IMR-90 (cell line): ENCODE measurements around the gene ANLN. TPM values are rescaled to one million over a fixed set of nuclear protein-coding genes. Genes with fewer than 3 reads are reported as not detected.
"Not testable (repeated sequence)": the region's sequence is repeated elsewhere in the genome, so short reads cannot be mapped to it uniquely, and the experiment has no call there.

ENCODE experiments used
- ATAC-seq: fragments of 200-7000 bp; cut with Tn5 transposase; 2 replicates; pipeline ENCODE4 v1.9.1; 2020; ENCODE audit warnings: low read depth, mild to moderate bottlenecking, moderate library complexity
- BruUV-seq: library from RNA; stranded (reverse); fragments of 400-500 nt; replicated peaks from 2 replicates; lab custom pipeline; 2021; lab: Mats Ljungman, UMichigan
- CTCF ChIA-PET: fragments of 300-600 bp; formaldehyde crosslinking; extraction: SDS; loops from one replicate; lab custom pipeline; 2021; ENCODE audit warnings: antibody characterized with exemption; lab: Yijun Ruan, JAX
- POLR2A ChIA-PET: fragments of 300-600 bp; sonication (Branson Sonifier 250); formaldehyde crosslinking; loops from one replicate; lab custom pipeline; 2022; ENCODE audit warnings: antibody characterized with exemption; ENCODE audit not compliant: unreplicated experiment; lab: Charles Lee
- DNase-seq: peaks from one replicate; pipeline ENCODE4 v3.0.0; 2013
- H2AFZ ChIP-seq: replicated peaks from 2 replicates; pipeline ENCODE3; 2013; ENCODE audit warnings: low read length, mild to moderate bottlenecking; ENCODE audit not compliant: poor library complexity
- H2AK5ac ChIP-seq: 2 replicates; pipeline ENCODE4 v1.6.1; 2013; ENCODE audit warnings: low read depth, low read length, inconsistent platforms
- H2AK9ac ChIP-seq: replicated peaks from 2 replicates; pipeline ENCODE3; 2013; ENCODE audit warnings: mild to moderate bottlenecking, low read depth, low read length, moderate library complexity; ENCODE audit not compliant: poor library complexity
- H2BK120ac ChIP-seq: 2 replicates; pipeline ENCODE4 v1.6.1; 2013; ENCODE audit warnings: low read depth, low read length, inconsistent platforms
- H2BK15ac ChIP-seq: 3 replicates; pipeline ENCODE4 v1.6.1; 2013; ENCODE audit warnings: low read depth, low read length, inconsistent platforms
- H2BK20ac ChIP-seq: 2 replicates; pipeline ENCODE4 v1.6.1; 2013; ENCODE audit warnings: low read depth, mild to moderate bottlenecking, inconsistent platforms, low read length, moderate library complexity
- H2BK5ac ChIP-seq: 2 replicates; pipeline ENCODE4 v1.6.1; 2013; ENCODE audit warnings: mild to moderate bottlenecking, low read depth, low read length, inconsistent platforms; ENCODE audit not compliant: poor library complexity, severe bottlenecking
- H3K14ac ChIP-seq: replicated peaks from 2 replicates; pipeline ENCODE4 v1.6.1; 2013; ENCODE audit warnings: low read depth, low read length, inconsistent platforms
- H3K18ac ChIP-seq: 2 replicates; pipeline ENCODE4 v1.6.1; 2013; ENCODE audit warnings: low read depth, low read length, control low read depth
- H3K23ac ChIP-seq: 2 replicates; pipeline ENCODE4 v1.6.1; 2013; ENCODE audit warnings: low read depth, low read length, inconsistent platforms
- H3K27ac ChIP-seq: 2 replicates; pipeline ENCODE4 v1.5.1; 2013; ENCODE audit warnings: mild to moderate bottlenecking, control low read depth, low read length; ENCODE audit not compliant: insufficient read depth
- H3K27me3 ChIP-seq: 2 replicates; pipeline ENCODE4 v1.6.1; 2013; ENCODE audit warnings: low read length; ENCODE audit not compliant: control insufficient read depth, insufficient read depth
- H3K36me3 ChIP-seq: 2 replicates; pipeline ENCODE4 v1.6.1; 2013; ENCODE audit warnings: low read length, mixed read lengths; ENCODE audit not compliant: control insufficient read depth, insufficient read depth
- H3K4ac ChIP-seq: 2 replicates; pipeline ENCODE4 v1.6.1; 2013; ENCODE audit warnings: low read depth, low read length, inconsistent platforms
- H3K4me1 ChIP-seq: 2 replicates; pipeline ENCODE4 v1.6.1; 2013; ENCODE audit warnings: low read length, mixed read lengths; ENCODE audit not compliant: control insufficient read depth, insufficient read depth
- H3K4me2 ChIP-seq: 2 replicates; pipeline ENCODE4 v1.6.1; 2013; ENCODE audit warnings: low read depth, mild to moderate bottlenecking, control low read depth, low read length, moderate library complexity
- H3K4me3 ChIP-seq: 2 replicates; pipeline ENCODE4 v1.5.1; 2013; ENCODE audit warnings: low read depth, mild to moderate bottlenecking, control low read depth, low read length, moderate library complexity; ENCODE audit not compliant: insufficient read depth
- H3K56ac ChIP-seq: 2 replicates; pipeline ENCODE4 v1.6.1; 2013; ENCODE audit warnings: low read length, inconsistent platforms; ENCODE audit not compliant: insufficient read depth; ENCODE audit errors: extremely low read depth
- H3K79me1 ChIP-seq, 2 experiments: 2 replicates each; pipeline ENCODE4 v1.6.1; 2013; ENCODE audit warnings: low read length in 2 of 2, inconsistent platforms in 1 of 2, low read depth in 1 of 2
- H3K9ac ChIP-seq: 2 replicates; pipeline ENCODE4 v1.6.1; 2013; ENCODE audit warnings: low read depth, low read length, control low read depth
- H3K9me1 ChIP-seq: 2 replicates; pipeline ENCODE4 v1.6.1; 2013; ENCODE audit warnings: low read length, inconsistent platforms; ENCODE audit not compliant: insufficient read depth
- H3K9me3 ChIP-seq: 2 replicates; pipeline ENCODE4 v1.6.1; 2013; ENCODE audit warnings: low read length; ENCODE audit not compliant: control insufficient read depth, insufficient read depth
- H4K20me1 ChIP-seq: 2 replicates; pipeline ENCODE4 v1.6.1; 2013; ENCODE audit warnings: low read length, inconsistent platforms; ENCODE audit not compliant: insufficient read depth
- H4K5ac ChIP-seq: 2 replicates; pipeline ENCODE4 v1.6.1; 2013; ENCODE audit warnings: mild to moderate bottlenecking, low read depth, low read length, control low read depth
- H4K8ac ChIP-seq, 2 experiments: 2 replicates each; pipeline ENCODE4 v1.6.1; 2013; ENCODE audit warnings: low read depth in 2 of 2, low read length in 2 of 2, control low read depth in 1 of 2, inconsistent platforms in 1 of 2
- H4K91ac ChIP-seq: 2 replicates; pipeline ENCODE4 v1.6.1; 2013; ENCODE audit warnings: low read depth, low read length, inconsistent platforms; ENCODE audit not compliant: insufficient read depth
- BHLHE40 ChIP-seq: fragments of 150-350 bp; IDR thresholded peaks from 2 replicates; pipeline ENCODE4 v1.6.1; 2016; ENCODE audit warnings: mild to moderate bottlenecking, low read depth, low read length
- CHD1 ChIP-seq: IDR thresholded peaks from 2 replicates; pipeline ENCODE4 v1.6.1; 2012; ENCODE audit warnings: low read depth, low read length, improper control_type of control experiment
- WGBS, 2 experiments: methylation state at CpG; one replicate each; pipeline versions ENCODE4 v1.1.5 to v1.1.7; 2013; ENCODE audit warnings: missing lambda C conversion rate in 2 of 2; ENCODE audit not compliant: insufficient read length in 1 of 2; ENCODE audit errors: extremely low coverage in 2 of 2; 5-methylcytosine and 5-hydroxymethylcytosine counted together
- dilution Hi-C: fragments of 300-500 bp; cut with HindIII; formaldehyde crosslinking; loops from one replicate; pipeline ENCODE4 v1.14.3; 2018; ENCODE audit warnings: low sequenced_read_pairs; ENCODE audit not compliant: unreplicated experiment
- in situ Hi-C: fragments of 300-500 bp; cut with MboI; formaldehyde crosslinking; loops from 3 replicates; pipeline ENCODE4 v1.14.3; 2019; ENCODE audit warnings: low sequenced_read_pairs, inconsistent platforms, mixed read lengths
- intact Hi-C: fragments of 100-400 bp; cut with micrococcal nuclease; formaldehyde crosslinking; loops from 2 replicates; pipeline ENCODE4 v1.10.0; 2022
- polyA plus RNA-seq, 3 experiments: library from polyadenylated mRNA; depleted of rRNA; stranded (reverse); fragments of >200 nt; gene quantifications; 2 replicates each; pipeline ENCODE4 v1.2.3, GENCODE V29; 2012; ENCODE audit warnings: low replicate concordance in 1 of 3
- total RNA-seq: library from RNA; depleted of rRNA; stranded (reverse); fragments of >200 nt; gene quantifications from 2 replicates; pipeline ENCODE4 v1.2.3, GENCODE V29; 2012

ANLN gene
- total and polyA plus RNA-seq, 2 of the 4 experiments (the other 2 are of a cell fraction) = 60.5 to 276 TPM

DNA sequence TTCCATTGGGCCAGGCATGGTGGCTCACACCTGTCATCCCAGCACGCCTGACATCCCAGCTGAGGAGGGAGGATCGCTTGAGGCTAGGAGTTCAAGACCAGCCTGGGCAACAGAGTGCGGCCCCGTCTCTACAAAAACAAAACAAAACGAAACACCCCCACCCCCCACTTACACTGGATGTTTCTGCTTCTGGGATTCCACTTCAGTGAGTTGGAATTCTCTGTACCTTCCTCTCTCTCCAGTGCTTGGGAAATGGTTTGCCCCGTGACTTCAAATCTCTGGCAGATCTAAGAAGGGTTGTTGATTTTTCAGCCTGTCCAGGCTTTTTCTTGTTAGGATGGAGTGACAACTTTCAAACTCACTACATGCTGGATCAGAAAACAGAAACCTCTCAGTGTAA, 106.9 kb downstream of the ANLN start:
- dilution Hi-C loops = no loop called here
- Histone ChIP-seq H2BK120ac (no peak overlapping the region), H4K91ac (no peak overlapping the region), H2AK9ac (no peak overlapping the region), H2AFZ (no peak overlapping the region), H3K9me1 (no peaks in the 10 kb centered on the region), H3K4me2 (no peak overlapping the region), H3K56ac (no peak overlapping the region), H3K27me3 (peaks cover 9% of the 10 kb centered on the region), H2BK5ac (no peak overlapping the region), H3K23ac (no peak overlapping the region), H3K79me1 (no peaks in the 10 kb centered on the region), H2AK5ac (no peak overlapping the region), H3K27ac (no peak overlapping the region), H3K9me3 (no peaks in the 10 kb centered on the region), H4K5ac (no peak overlapping the region), H2BK20ac (no peak overlapping the region), H3K4me3 (no peak overlapping the region), H3K4me1 (no peaks in the 10 kb centered on the region; the same call in 1 of the 2 replicates), H3K36me3 (no peaks in the 10 kb centered on the region), H4K20me1 (no peaks in the 10 kb centered on the region), H3K14ac (no peak overlapping the region), H2BK15ac (no peak overlapping the region), H4K8ac (no peak overlapping the region), H3K4ac (no peak overlapping the region), H3K18ac (no peak overlapping the region), H3K9ac (no peak overlapping the region)
- no CpG with 5 or more reads among the region's 6 CpGs for WGBS, 2 experiments
- DNase-seq (no peak), ATAC-seq (no peak)
- TF ChIP-seq BHLHE40 (no peak), CHD1 (no peak)
- ChIA-PET POLR2A (no interaction called here), CTCF (interaction anchor here (1.5 kb wide), 1 partner anchor 8 kb away, joined by 3 read pairs; no protein-coding TSS in a partner anchor)
- intact Hi-C loops = no loop called here
- in situ Hi-C loops = loop anchor here (25.0 kb wide), 1 partner anchor 466 kb away; no protein-coding TSS in a partner anchor
- no TSS peak for BruUV-seq

DNA sequence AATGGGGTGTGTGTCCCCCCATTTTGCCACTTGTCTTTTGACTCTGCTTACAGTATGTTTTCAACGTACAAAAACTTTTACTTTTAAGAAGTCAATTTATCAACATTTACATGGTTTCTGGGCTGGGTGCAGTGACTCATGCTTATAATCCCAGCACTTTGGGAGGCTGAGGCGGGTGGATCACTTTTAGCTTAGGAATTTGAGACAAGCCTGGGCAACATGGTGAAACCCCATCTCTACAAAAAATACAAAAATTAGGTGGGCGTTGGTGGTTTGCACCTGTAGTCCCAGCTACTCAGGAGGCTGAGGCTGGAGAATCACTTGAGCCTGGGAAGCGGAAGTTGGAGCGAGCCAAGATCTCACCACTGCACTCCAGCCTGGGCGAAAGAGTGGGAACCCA, 107.5 kb downstream of the ANLN start:
- H3K27ac ChIP-seq, dilution Hi-C loops, H3K4me1 ChIP-seq, H3K4me3 ChIP-seq, POLR2A ChIA-PET, H4K8ac ChIP-seq, H2BK120ac ChIP-seq, H3K23ac ChIP-seq, H3K9ac ChIP-seq, H2AFZ ChIP-seq, DNase-seq, H3K36me3 ChIP-seq, BruUV-seq, H4K5ac ChIP-seq, H3K4ac ChIP-seq, ATAC-seq, H2AK5ac ChIP-seq, H2BK20ac ChIP-seq, H4K91ac ChIP-seq, intact Hi-C loops, H4K20me1 ChIP-seq, H3K9me1 ChIP-seq, H3K4me2 ChIP-seq, H3K27me3 ChIP-seq, H3K14ac ChIP-seq, H2BK5ac ChIP-seq, H3K56ac ChIP-seq, H3K79me1 ChIP-seq, H2AK9ac ChIP-seq, H2BK15ac ChIP-seq, H3K18ac ChIP-seq, H3K9me3 ChIP-seq: not testable (repeated sequence)
- WGBS, 2 experiments = no CpG with 5 or more reads among the region's 6 CpGs
- in situ Hi-C loops = loop anchor here (25.0 kb wide), 1 partner anchor 465 kb away; no protein-coding TSS in a partner anchor
- CTCF ChIA-PET = interaction anchor here (1.5 kb wide), 2 partner anchors 9 to 174 kb away, joined by 3 to 4 read pairs; no protein-coding TSS in a partner anchor
